Fibroblast of skin of left quadriceps (primary cell): ENCODE measurements around the gene TMOD3.
"Not testable (repeated sequence)": the region's sequence is repeated elsewhere in the genome, so short reads cannot be mapped to it uniquely, and the experiment has no call there.

Experiments used
- DNase-seq, 2 experiments: peaks; one replicate each; pipeline ENCODE4 v3.0.0-alpha.2; 2013; ENCODE audit warnings: low read depth in 2 of 2

The TMOD3 gene

GRCh38 chr15:51864408-51865056 is 35.1 kb downstream of the TMOD3 start:
- no peak for DNase-seq

DNA sequence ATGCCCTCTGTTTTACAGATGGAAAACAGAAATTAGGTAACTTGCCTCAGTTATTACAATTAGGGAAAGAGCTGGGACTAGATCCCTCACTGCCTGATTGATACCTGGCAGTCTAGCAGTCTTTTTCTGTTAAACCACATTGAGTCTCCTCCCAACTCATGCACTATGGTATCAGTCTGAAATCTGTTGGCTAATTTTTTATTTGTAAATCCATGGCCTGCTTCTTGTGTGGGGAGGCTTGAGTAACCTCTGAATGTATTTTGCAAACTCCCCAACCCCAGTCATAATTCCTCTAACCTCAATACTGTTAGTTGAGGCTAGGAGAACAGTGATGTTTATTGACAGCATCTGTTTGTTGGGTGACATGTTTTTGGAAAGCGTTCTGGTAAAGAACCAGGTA is 35.9 kb downstream of the TMOD3 start:
- DNase-seq = no peak

DNA sequence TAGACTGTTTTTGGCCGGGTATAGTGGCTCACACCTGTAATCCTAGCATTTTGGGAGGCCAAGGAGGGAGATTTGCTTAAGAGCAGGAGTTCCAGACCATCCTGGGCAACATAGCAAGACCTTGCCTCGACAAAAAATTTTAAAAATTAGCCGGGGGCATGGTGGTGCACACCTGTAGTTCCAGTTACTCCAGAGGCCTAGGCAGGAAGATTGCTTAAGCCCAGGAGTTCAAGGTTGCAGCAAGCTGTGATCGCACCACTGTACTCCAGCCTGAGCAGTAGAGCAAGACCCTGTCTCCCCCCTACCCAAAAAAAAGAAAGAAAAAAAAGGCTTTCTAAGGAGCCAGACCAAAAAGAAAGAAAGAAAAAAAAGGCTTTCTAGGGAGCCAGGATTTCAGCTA is 36.7 kb downstream of the TMOD3 start:
- no peak for DNase-seq

DNA sequence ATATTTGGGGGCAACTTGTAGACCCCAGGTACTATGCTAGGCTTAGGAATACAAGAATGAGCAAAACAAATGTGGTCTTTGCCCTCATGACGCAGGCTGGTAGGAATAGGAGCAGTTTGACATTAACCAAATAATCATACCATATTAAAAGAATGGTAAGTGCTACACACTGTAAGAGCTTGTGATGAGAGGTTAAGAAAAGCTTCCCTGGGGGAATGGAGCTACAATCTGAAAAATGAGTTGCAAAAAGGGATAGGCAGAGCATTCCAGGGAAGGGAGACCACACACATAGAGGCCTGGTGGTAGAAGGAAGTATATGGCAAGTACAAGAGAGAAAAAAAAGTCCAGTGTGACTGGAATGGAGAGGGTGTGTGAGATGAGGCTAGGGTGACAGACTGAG is 37.3 kb downstream of the TMOD3 start:
- no peak for DNase-seq

GRCh38 chr15:51869060-51869421 is 39.6 kb downstream of the TMOD3 start:
- peak; percentile 82 to 84 for DNase-seq

DNA sequence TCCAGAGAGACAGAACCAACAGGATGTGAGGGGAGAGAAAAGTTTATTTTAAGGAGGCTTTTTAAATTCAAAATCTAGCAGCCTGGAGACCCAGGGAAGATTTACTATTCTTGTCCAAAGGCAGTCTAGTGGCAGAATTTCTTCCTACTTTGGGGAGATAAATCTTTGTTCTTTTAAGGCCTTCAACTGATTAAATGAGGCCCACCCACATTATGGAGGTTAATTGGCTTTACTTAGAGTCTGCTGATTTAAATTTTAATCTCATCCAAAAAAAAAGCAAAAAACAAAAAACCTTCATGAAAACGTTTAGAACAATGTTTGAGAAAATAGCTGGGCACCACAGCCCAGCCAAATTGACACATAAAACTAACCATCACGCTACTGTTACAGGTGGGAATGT is 41.3 kb downstream of the TMOD3 start:
- no peak for DNase-seq

DNA sequence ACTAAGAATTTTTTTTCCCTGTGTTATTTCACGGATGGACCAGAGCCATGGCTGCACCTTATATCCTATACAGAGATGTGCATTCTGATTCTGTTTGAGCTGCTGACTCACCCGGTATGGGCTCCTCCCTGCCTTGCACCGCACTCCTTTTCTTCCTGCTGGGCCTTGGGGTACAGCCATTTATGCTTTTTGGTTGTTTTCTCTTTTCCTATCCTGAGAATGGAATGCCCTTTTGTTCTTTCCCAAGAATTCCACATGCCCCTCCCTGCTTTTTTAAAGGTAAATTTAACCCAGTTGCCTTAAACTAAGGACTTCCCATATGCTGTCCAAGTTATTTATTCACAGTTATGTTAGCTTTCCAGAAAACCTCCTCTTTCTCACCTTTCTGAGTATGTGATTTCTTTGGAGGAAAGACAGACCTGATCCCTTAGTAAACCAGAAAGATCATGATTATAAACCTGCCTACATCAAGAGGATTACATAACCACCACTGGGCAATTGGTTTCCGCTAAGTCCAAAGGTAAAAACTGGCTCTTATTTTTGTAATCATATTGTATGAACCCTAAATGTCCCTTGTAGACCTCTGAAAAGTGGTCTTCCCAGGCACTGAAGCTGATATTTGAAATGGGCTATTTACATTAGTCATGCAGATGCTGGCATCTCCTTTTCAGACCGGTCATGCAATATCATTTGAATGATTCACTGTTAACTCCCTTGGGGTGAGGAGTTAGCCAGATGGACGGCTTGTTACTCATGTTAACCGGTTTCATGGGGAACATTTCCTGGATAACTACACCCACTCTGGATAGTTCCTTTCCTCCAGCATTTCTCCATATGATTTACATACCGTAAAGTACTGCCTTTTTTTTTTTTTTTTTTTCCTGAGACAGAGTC is 45.5 kb downstream of the TMOD3 start:
- DNase-seq = peak; percentile 97

GRCh38 chr15:51876169-51876568 is 46.7 kb downstream of the TMOD3 start:
- DNase-seq = no peak

DNA sequence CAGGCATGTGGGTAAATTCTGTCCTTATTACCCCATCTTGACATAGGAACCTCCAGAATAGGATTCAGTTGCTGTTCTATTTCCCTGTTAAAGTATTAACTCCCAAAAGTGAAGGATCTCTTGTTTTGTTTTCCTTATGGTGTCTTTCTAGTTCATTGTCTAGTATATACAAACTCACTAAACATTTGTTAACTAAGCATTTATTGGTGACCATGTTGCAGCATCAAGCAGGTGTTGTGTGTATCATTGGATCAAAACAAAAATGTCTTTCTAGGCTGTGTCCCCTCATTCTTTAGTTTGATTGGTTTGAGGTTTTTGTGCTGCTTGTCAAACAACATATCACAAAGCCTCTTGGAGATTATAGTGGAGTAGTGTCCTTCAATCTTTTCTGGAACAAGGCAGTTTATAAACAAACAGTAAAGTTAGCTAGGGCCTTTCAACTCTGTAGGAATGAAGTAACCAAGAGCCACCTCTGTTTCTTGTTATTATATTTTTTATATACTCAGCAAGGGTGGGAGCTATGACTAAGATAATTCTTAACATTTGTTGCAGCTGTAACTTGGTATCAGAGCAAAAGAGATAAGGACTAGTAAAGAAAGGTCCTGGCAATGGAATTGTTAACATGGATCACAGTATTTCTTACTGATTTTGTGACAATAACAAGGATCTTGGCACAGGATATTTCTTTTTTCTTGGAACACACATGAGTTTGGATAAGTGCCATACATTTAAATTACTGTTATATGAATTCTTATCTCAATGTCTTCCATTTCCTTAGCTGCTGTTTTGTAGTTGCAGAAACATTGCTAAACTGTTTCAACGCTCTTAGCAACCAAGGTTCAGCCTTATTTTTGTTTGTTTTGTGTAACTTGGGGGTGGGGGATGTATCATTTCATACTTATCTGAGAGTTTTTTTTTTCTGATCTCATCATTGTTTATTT is 49.3 kb downstream of the TMOD3 start:
- no peak for DNase-seq

DNA sequence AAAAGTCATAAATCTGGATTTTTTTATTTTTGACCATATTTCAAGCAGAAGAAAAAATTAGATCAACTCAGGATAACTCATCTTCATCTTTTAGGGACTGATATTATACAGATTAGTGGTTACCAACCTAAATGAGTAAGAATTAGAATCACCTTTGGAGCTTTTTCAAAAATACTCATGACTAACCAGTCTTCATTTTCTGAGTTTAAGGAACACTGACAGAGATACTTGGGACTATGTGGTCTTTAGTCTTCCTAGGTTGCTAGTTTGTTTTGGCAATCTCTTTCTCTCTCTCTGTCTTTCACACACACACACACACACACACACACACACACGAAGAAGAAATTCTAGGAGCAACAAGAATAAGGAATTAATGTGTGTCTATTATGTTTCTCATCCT is 50.1 kb downstream of the TMOD3 start:
- DNase-seq = peak in 1 of 2 experiments; percentile 25

DNA sequence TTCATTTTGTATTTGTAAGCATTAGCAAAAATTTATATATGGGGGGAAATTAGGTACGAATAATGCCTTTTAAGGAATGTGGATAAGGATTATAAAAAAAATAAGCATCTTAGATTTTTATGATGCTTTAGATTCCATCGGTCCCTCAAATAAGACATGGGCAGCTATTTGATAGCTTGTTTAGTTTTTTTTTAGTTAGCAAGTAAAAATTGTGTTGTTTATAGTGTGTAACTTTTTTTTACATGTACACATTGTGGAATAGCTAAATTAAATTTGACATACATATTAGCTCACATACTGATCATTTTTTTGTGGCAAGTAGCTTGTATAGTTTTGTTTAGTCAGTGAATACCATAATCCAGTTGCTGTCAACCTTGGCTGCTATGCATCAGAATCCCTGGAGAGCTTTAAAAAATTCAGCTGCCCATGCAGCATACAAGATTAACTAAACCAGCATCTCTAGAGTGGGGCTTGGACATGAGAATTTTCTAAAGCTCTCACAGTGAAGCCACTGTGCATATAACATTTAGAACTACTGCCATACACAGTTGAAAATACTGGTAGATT is 53.9 kb downstream of the TMOD3 start:
- peak; percentile 86 to 88 for DNase-seq

GRCh38 chr15:51884041-51884440 is 54.6 kb downstream of the TMOD3 start:
- DNase-seq = no peak

- no peak for DNase-seq
Measured at GRCh38 chr15:51884517-51885236, 55.2 kb downstream of the TMOD3 start.

GRCh38 chr15:51885758-51886157 is 56.3 kb downstream of the TMOD3 start:
- DNase-seq = not testable (repeated sequence)

- DNase-seq = no peak
Measured at GRCh38 chr15:51887887-51888592, 58.6 kb downstream of the TMOD3 start.

- no peak for DNase-seq
Measured at GRCh38 chr15:51888593-51889195, 59.2 kb downstream of the TMOD3 start.

DNA sequence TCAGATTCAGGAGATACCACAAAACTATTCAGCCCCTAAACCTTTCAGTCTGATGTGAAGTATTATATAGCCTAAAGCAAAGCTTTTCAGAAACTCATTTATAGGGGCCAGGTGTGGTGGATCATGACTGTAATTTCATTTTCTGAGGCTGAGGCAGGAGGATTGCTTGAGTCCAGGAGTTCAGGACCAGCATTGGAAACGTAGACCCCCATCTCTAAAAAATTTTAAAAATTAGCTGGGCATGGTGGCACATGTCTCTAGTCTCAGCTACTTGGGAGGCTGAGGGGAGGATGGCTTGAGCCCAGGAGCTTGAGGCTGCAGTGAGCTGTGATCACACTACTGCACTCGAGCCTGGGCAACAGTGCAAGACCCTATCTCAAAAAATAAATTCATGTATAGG is 60.0 kb downstream of the TMOD3 start:
- DNase-seq = no peak

GRCh38 chr15:51904421-51904820 is 75.0 kb downstream of the TMOD3 start:
- DNase-seq = no peak

- no peak for DNase-seq
Measured at GRCh38 chr15:51904931-51905330, 75.5 kb downstream of the TMOD3 start.
